ENCODE measurements around the gene PRR23E. TPM values are rescaled to one million over a fixed set of nuclear protein-coding genes. Genes with fewer than 3 reads are reported as not detected.

The PRR23E gene
- total and polyA plus RNA-seq, 2 experiments from 2014 or later, result not detected

- peaks cover 3% of the 10 kb centered on the region; the same call in 2 of the 3 replicates for H3K4me1 Mint-ChIP-seq
These were observed 20.7 kb upstream of the PRR23E start for GRCh38 chr3:127172211-127172610.

More at GRCh38 chr3:127172211-127172610, 20.7 kb upstream of the PRR23E start:
- DNase-seq (ENCODE audit: low spot score) (no peak), ATAC-seq (no peak)
- Histone ChIP-seq H3K79me2 (replicated peaks; ENCODE audit: insufficient read depth) (no peaks in the 10 kb centered on the region), H2AFZ (no peak overlapping the region), H3K4me2 (no peak overlapping the region), H3K36me3 (ENCODE audit: insufficient read depth) (no peaks in the 10 kb centered on the region), H3K9me2 (ENCODE audit: insufficient read depth) (no peaks in the 10 kb centered on the region), H3K27me3 (ENCODE audit: insufficient read depth) (no peaks in the 10 kb centered on the region), H3F3A (replicated peaks; ENCODE audit: low read depth) (no peaks in the 10 kb centered on the region), H4K20me1 (replicated peaks; ENCODE audit: insufficient read depth) (no peaks in the 10 kb centered on the region), H3K4me3 (no peak overlapping the region), H3K4me1 (ENCODE audit: insufficient read depth) (no peaks in the 10 kb centered on the region), H3K27ac (ENCODE audit: low read depth) (no peak overlapping the region)
- Mint-ChIP-seq H3K4me3 (no peak overlapping the region), H3K36me3 (ENCODE audit: low read depth) (no peaks in the 10 kb centered on the region), H3K9me3 (no peaks in the 10 kb centered on the region; the same call in 2 of the 3 replicates), H3K27ac (no peak overlapping the region), H3K27me3 (ENCODE audit: insufficient read depth, low read depth, poor library complexity) (peaks cover 8% of the 10 kb centered on the region)
- TF ChIP-seq ETS1 (IDR thresholded peaks at IDR 0.05), result no peak
- TF ChIP-seq, protein P1, sequence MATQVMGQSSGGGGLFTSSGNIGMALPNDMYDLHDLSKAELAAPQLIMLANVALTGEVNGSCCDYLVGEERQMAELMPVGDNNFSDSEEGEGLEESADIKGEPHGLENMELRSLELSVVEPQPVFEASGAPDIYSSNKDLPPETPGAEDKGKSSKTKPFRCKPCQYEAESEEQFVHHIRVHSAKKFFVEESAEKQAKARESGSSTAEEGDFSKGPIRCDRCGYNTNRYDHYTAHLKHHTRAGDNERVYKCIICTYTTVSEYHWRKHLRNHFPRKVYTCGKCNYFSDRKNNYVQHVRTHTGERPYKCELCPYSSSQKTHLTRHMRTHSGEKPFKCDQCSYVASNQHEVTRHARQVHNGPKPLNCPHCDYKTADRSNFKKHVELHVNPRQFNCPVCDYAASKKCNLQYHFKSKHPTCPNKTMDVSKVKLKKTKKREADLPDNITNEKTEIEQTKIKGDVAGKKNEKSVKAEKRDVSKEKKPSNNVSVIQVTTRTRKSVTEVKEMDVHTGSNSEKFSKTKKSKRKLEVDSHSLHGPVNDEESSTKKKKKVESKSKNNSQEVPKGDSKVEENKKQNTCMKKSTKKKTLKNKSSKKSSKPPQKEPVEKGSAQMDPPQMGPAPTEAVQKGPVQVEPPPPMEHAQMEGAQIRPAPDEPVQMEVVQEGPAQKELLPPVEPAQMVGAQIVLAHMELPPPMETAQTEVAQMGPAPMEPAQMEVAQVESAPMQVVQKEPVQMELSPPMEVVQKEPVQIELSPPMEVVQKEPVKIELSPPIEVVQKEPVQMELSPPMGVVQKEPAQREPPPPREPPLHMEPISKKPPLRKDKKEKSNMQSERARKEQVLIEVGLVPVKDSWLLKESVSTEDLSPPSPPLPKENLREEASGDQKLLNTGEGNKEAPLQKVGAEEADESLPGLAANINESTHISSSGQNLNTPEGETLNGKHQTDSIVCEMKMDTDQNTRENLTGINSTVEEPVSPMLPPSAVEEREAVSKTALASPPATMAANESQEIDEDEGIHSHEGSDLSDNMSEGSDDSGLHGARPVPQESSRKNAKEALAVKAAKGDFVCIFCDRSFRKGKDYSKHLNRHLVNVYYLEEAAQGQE (IDR thresholded peaks at IDR 0.05; ENCODE audit: unreplicated experiment), result no peak
- no peak for TF ChIP-seq ZNF462 (CRISPR knock-in tag; IDR thresholded peaks at IDR 0.05)
- no peak for TF ChIP-seq ZNF331 (CRISPR knock-in tag; IDR thresholded peaks at IDR 0.05; ENCODE audit: low read depth)
- TF ChIP-seq CREB1 (CRISPR knock-in tag; IDR thresholded peaks at IDR 0.05; ENCODE audit: low read depth), result no peak
- no peak for TF ChIP-seq POLR2AphosphoS5 (IDR thresholded peaks at IDR 0.05; ENCODE audit: low read depth)
- TF ChIP-seq, protein P2, sequence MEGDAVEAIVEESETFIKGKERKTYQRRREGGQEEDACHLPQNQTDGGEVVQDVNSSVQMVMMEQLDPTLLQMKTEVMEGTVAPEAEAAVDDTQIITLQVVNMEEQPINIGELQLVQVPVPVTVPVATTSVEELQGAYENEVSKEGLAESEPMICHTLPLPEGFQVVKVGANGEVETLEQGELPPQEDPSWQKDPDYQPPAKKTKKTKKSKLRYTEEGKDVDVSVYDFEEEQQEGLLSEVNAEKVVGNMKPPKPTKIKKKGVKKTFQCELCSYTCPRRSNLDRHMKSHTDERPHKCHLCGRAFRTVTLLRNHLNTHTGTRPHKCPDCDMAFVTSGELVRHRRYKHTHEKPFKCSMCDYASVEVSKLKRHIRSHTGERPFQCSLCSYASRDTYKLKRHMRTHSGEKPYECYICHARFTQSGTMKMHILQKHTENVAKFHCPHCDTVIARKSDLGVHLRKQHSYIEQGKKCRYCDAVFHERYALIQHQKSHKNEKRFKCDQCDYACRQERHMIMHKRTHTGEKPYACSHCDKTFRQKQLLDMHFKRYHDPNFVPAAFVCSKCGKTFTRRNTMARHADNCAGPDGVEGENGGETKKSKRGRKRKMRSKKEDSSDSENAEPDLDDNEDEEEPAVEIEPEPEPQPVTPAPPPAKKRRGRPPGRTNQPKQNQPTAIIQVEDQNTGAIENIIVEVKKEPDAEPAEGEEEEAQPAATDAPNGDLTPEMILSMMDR (conservative IDR thresholded peaks at IDR 0.05; ENCODE audit: low read depth in 2 of 2), result no peak
- TF ChIP-seq JUNB (IDR thresholded peaks at IDR 0.05; ENCODE audit: unreplicated experiment), result no peak
- TF ChIP-seq NANOG (IDR thresholded peaks at IDR 0.05; ENCODE audit: borderline replicate concordance), result no peak
- TF ChIP-seq ZNF114 (CRISPR knock-in tag; IDR thresholded peaks at IDR 0.05), result no peak
- no peak for TF ChIP-seq EZH2 (IDR thresholded peaks at IDR 0.05; ENCODE audit: low read depth, unreplicated experiment)
- no peak for TF ChIP-seq STAT1 (IDR thresholded peaks at IDR 0.05; ENCODE audit: unreplicated experiment)
- TF ChIP-seq EZH2phosphoT487 (IDR thresholded peaks at IDR 0.05; ENCODE audit: unreplicated experiment), result no peak

Data from GM23338 (cell line).